ENCODE measurements around the gene CCNY. TPM values are rescaled to one million over a fixed set of nuclear protein-coding genes. Genes with fewer than 3 reads are reported as not detected.

The CCNY gene
- total RNA-seq, 1 donor from 2014 or later: 41.3 TPM

DNA sequence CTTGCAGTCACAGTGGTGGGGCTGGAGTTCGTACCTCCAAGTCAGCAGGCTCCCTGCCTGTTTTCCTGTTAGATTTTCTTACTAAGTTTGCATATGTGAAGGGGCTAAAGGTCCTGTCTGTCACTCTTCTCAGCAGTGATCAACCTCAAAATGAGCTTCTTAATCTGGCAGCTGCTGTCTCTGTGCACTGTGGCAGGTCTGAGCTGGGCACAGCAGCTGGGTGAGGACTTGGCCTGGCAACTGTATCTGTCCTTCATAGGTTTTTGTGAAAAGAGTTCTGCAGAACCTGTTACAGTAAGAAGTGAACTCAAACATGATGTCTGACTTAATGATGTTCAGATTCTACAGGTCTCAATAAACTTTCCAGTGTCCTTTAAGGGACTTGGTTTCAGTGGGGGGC lies 237.5 kb downstream of the CCNY start:
- DNase-seq (ENCODE audit: low read depth): no peak
- H3K36me3 ChIP-seq (ENCODE audit: control insufficient read depth, insufficient read depth, low read length): no peaks in the 10 kb centered on the region
- TF ChIP-seq, protein P1, sequence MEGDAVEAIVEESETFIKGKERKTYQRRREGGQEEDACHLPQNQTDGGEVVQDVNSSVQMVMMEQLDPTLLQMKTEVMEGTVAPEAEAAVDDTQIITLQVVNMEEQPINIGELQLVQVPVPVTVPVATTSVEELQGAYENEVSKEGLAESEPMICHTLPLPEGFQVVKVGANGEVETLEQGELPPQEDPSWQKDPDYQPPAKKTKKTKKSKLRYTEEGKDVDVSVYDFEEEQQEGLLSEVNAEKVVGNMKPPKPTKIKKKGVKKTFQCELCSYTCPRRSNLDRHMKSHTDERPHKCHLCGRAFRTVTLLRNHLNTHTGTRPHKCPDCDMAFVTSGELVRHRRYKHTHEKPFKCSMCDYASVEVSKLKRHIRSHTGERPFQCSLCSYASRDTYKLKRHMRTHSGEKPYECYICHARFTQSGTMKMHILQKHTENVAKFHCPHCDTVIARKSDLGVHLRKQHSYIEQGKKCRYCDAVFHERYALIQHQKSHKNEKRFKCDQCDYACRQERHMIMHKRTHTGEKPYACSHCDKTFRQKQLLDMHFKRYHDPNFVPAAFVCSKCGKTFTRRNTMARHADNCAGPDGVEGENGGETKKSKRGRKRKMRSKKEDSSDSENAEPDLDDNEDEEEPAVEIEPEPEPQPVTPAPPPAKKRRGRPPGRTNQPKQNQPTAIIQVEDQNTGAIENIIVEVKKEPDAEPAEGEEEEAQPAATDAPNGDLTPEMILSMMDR (IDR thresholded peaks at IDR 0.05; ENCODE audit: insufficient read depth, low read length, poor library complexity, severe bottlenecking): no peak

DNA sequence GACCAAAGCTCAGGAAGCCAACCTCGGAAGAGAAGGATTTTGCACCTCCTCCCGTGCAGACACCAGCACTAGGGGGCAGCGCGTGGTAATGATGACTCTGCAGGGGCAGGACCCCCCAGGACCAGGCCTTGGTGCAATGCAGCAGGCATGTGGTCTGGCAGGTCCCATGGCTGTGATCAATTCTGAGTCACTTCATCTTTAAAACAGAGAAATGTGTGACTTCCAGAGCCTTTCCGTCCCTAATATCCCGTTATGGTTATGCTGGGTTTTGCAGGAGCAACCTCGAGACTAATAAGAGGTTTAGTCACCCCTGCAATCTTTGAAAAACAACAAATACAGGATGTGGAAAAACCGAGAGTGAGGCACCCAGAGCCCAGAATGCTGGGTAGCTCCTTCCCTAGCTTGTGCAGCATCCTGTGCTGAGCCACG lies 238.6 kb downstream of the CCNY start:
- H3K36me3 ChIP-seq (ENCODE audit: control insufficient read depth, insufficient read depth, low read length): no peaks in the 10 kb centered on the region
- TF ChIP-seq, protein P1 (IDR thresholded peaks at IDR 0.05; ENCODE audit: insufficient read depth, low read length, poor library complexity, severe bottlenecking): peak; percentile 37
- DNase-seq (ENCODE audit: low read depth): peak; percentile 47
- H3K4me3 ChIP-seq (ENCODE audit: low read depth, low read length): no peak overlapping the region
- H3K27me3 ChIP-seq (ENCODE audit: control insufficient read depth, insufficient read depth, low read length): peaks cover 2% of the 10 kb centered on the region

More for the DNA sequence above, 237.5 kb downstream of the CCNY start:
- Histone ChIP-seq H3K27me3 (ENCODE audit: control insufficient read depth, insufficient read depth, low read length) (peaks cover 2% of the 10 kb centered on the region), H3K4me3 (ENCODE audit: low read depth, low read length) (no peak overlapping the region)

DNA sequence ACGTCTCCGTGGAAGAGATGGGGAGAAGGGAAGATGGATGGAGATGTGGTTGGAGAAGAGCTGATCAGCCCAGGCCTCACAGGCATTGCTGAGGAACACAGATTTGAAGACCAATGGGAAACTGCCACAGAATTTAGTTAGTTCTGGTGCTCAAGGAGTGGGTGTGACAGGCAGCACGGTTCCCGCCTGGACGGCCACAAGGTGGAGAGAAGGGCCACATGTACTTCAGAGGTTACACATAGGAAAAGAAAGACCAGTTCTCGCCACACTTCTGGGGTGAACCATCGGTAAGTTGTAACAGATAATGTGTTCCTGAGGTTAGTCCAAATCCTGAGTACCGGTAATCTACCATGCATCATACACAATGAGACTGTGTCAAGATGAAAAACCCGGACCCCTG lies 239.3 kb downstream of the CCNY start:
- TF ChIP-seq, protein P1 (IDR thresholded peaks at IDR 0.05; ENCODE audit: insufficient read depth, low read length, poor library complexity, severe bottlenecking): no peak
- H3K4me3 ChIP-seq (ENCODE audit: low read depth, low read length): no peak overlapping the region
- peaks cover 2% of the 10 kb centered on the region for H3K27me3 ChIP-seq (ENCODE audit: control insufficient read depth, insufficient read depth, low read length)

DNA sequence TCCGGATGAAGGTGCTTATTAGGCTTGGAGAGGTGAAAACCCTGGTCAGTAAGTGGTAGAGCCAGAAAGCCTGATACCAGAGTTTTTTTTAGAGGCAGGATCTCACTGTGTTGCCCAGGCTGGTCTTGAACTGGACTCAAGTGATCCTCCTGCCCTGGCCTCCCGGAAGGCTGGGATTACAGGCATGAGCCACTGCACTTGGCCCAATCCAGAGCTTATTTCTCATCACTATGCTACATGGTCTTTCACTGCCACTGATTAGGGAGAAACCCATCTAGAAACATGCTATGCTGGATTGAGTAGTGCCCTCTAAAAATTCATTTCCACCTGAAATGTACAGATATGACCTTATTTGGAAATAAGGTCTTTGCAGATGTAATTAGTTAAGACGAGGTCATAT lies 240.4 kb downstream of the CCNY start:
- TF ChIP-seq, protein P1 (IDR thresholded peaks at IDR 0.05; ENCODE audit: insufficient read depth, low read length, poor library complexity, severe bottlenecking): no peak
- DNase-seq (ENCODE audit: low read depth): no peak
- H3K27me3 ChIP-seq (ENCODE audit: control insufficient read depth, insufficient read depth, low read length): peaks cover 2% of the 10 kb centered on the region
- no peaks in the 10 kb centered on the region for H3K36me3 ChIP-seq (ENCODE audit: control insufficient read depth, insufficient read depth, low read length)
- no peak overlapping the region for H3K4me3 ChIP-seq (ENCODE audit: low read depth, low read length)

More for the DNA sequence above, 239.3 kb downstream of the CCNY start:
- no peaks in the 10 kb centered on the region for H3K36me3 ChIP-seq (ENCODE audit: control insufficient read depth, insufficient read depth, low read length)
- DNase-seq (ENCODE audit: low read depth): no peak

DNA sequence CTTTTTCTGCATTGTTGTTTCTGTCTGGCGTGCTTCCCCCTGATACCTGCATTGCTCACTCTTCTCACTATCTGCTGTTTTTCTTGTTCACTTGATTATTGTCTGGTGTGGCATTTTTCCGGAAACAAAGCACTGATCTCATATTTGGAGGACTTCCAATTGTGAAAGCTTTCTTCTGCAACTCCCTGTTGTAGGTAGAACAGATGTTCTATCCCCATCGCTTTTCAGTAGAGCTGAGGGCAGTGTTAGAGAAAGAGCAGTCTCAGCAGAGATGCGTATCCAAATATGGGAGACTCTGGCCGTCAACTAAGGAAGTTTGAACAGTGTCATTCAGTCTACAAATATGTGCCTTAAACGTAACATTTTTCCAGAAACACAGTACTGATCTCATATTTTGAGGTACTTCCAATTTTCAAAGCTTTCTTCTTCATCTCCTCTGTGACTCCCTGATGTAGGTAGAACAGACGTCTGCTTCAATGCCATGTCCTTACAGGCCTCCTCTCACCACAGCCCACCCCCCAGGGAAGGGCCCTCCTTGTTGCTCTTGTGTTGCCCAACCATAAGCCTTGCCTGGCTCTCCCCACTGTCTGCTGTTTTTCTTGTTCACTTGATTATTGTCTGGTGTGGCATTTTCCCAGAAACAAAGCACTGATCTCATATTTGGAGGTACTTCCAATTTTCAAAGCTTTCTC lies 241.8 kb downstream of the CCNY start:
- Histone ChIP-seq H3K27me3 (ENCODE audit: control insufficient read depth, insufficient read depth, low read length) (peaks cover 2% of the 10 kb centered on the region), H3K36me3 (ENCODE audit: control insufficient read depth, insufficient read depth, low read length) (no peaks in the 10 kb centered on the region), H3K4me3 (ENCODE audit: low read depth, low read length) (no peak overlapping the region)
- no peak for DNase-seq (ENCODE audit: low read depth)
- TF ChIP-seq, protein P1 (IDR thresholded peaks at IDR 0.05; ENCODE audit: insufficient read depth, low read length, poor library complexity, severe bottlenecking): no peak

DNA sequence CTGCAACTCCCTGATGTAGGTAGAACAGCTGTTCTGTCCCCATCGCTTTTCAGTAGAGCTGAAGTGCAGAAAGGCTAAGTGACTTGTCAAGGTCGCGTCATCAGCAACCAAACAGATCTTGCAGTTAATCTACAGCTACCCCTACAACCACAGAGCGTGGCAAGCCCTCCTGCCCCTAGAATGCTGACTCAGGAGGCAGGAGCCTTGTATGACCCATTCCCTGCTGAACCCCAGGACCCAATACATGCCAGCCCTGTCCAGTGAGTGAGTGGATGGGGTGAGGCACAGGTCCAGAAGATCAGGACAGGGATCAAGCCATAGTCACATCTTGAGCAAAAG lies 242.3 kb downstream of the CCNY start:
- no peaks in the 10 kb centered on the region for H3K36me3 ChIP-seq (ENCODE audit: control insufficient read depth, insufficient read depth, low read length)
- peaks cover 2% of the 10 kb centered on the region for H3K27me3 ChIP-seq (ENCODE audit: control insufficient read depth, insufficient read depth, low read length)
- TF ChIP-seq, protein P1 (IDR thresholded peaks at IDR 0.05; ENCODE audit: insufficient read depth, low read length, poor library complexity, severe bottlenecking): no peak
- no peak for DNase-seq (ENCODE audit: low read depth)
- no peak overlapping the region for H3K4me3 ChIP-seq (ENCODE audit: low read depth, low read length)

All from kidney epithelial cell (primary cell).